Measurements from ENCODE around the gene RAMACL.

GRCh38 chr6:166600931-166601330 lies 14.5 kb upstream of the RAMACL start:
- TF ChIP-seq CTCF (conservative IDR thresholded peaks at IDR 0.05 in 1 of 2, IDR thresholded peaks at IDR 0.05 in 1 of 2; ENCODE audit: low read depth in 1 of 2, low read length in 2 of 2) (no peak), EZH2 (IDR thresholded peaks at IDR 0.05; ENCODE audit: low read length, missing control alignments) (no peak)

All from fibroblast of lung (primary cell).